GM19455 (cell line): Measurements from ENCODE around the gene FUOM.

Source experiments
- ATAC-seq: cut with Tn5 transposase; IDR thresholded peaks from one replicate; pipeline ENCODE4 v1.9.1; 2021; ENCODE audit not compliant: unreplicated experiment

Gene FUOM

GRCh38 chr10:133353202-133353959, 4.4 kb downstream of the FUOM start:
- no peak for ATAC-seq

GRCh38 chr10:133351408-133352318, 6.2 kb downstream of the FUOM start:
- no peak for ATAC-seq

GRCh38 chr10:133350950-133351329, 6.9 kb downstream of the FUOM start:
- ATAC-seq = no peak

- ATAC-seq = no peak
Measured at GRCh38 chr10:133350283-133350949, 7.4 kb downstream of the FUOM start.

DNA sequence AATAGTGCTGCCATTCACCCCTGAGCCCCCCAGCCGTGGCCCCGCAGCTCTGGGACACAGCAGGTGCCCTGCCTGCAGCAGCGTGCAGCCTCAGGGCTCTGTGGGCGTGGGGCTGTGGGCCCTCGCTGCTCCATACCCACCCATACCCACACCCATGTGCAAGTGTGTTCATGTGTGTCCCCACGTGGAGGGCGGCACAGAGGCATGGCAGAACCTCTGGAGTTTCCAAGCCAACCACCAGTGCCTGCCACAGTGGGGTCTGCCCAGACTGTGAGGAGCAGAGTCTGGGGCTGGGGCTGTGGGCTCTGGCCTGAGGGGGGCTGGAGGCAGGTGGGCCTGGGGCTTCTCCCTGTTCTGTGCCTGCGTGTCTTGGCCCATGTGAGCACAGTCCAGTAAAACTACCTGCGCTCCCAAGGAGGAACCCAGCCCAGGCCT, 8.2 kb downstream of the FUOM start:
- no peak for ATAC-seq

GRCh38 chr10:133349160-133349568, 8.7 kb downstream of the FUOM start:
- no peak for ATAC-seq

GRCh38 chr10:133347710-133348517, 9.9 kb downstream of the FUOM start:
- no peak for ATAC-seq

DNA sequence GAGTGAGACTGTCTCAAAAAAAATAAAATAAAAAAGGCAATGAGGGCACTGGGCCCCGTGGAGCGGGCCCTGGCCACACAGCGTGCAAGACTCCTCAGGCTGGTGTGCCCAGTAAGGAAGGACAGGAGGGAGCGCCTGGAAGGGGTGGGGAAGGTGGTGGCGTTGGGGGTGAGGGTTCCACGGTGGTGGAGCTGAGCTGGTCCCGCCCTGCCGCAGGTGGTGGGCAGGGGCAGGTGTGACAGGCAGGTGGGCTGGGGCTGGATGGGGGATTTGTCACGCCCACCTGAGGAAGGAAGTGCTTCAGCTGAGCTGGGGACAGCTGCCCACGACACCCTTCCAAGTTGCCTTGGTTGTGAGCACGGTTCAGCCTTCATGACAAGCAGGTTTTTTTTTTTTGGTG, 11.4 kb downstream of the FUOM start:
- no peak for ATAC-seq

DNA sequence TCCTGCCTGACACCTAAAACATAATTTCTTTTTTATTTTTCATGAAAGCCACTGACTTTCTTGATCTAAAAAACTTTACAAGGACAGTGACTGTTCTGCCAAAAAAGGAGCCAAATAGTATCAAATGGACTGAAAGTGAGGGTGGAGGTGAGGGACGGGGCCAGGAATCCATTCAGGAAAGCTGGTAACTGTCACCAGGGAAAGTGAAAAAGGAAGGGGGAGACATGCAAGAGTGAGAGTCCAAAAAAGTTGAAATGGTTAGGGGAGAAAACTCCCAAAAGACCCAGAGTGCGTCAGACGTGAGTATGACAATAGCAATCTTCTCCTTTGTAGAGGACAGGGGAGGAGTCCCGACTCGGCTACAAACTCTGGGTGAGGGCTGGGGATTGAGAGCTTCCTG, 13.6 kb downstream of the FUOM start:
- ATAC-seq = no peak

GRCh38 chr10:133343558-133343957, 14.3 kb downstream of the FUOM start:
- no peak for ATAC-seq

GRCh38 chr10:133342942-133343341, 14.9 kb downstream of the FUOM start:
- no peak for ATAC-seq

DNA sequence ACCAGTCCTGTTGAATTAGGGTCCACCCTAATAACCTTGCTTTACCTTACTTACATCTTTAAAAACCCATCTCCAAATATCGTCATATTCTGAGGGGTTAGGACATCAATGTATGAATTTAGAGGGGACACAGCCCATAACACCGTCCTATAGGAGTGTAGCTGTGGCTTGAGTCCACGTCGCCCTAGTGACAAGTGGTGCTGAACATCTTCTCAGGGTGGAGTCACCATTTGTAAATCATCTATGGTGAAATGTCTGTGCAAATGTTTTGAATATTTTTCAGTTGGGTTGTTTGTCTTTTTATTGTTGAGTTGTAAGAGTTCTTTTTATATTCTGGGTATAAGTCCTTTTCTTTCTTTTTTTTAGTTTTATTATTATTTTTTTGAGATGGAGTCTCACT, 15.8 kb downstream of the FUOM start:
- ATAC-seq = no peak

GRCh38 chr10:133339708-133340380, 18.0 kb downstream of the FUOM start:
- ATAC-seq = no peak

DNA sequence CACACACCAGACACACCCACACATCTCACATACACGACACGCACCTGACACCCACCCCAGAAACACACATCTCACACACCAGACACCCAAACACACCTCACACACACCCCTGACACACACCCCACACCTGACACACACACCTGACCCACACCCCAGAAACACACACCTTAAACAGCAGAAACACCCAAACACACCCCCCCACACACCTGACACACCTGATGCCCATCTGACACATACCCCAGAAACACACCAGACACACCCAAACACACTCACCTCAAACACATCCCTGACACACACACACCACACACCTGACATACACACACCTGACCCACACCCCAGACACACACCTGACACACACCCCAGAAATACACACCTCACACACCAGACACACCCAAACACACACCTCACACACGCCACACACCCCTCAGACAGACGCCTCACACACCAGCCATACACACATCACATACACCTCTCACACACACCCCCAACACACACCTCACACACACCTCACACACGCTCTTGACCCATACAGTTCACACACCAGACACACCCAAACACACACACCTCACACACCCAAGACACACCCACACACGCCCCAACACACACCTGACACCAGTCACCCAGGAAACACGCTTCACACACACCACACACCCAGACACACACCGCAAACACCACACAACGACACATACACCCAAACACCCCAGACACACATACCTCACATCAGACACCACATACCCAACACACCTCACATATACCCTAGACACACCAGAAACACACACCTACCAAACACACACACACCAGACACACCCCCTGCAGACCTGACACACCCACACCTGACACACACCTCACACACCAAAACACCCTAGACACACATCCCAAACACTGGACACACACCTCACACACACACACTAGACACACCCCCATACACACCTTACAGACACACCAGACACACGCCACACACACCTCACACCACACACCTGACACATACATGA, 19.4 kb downstream of the FUOM start:
- ATAC-seq = no peak

GRCh38 chr10:133337370-133337725, 20.5 kb downstream of the FUOM start:
- no peak for ATAC-seq

DNA sequence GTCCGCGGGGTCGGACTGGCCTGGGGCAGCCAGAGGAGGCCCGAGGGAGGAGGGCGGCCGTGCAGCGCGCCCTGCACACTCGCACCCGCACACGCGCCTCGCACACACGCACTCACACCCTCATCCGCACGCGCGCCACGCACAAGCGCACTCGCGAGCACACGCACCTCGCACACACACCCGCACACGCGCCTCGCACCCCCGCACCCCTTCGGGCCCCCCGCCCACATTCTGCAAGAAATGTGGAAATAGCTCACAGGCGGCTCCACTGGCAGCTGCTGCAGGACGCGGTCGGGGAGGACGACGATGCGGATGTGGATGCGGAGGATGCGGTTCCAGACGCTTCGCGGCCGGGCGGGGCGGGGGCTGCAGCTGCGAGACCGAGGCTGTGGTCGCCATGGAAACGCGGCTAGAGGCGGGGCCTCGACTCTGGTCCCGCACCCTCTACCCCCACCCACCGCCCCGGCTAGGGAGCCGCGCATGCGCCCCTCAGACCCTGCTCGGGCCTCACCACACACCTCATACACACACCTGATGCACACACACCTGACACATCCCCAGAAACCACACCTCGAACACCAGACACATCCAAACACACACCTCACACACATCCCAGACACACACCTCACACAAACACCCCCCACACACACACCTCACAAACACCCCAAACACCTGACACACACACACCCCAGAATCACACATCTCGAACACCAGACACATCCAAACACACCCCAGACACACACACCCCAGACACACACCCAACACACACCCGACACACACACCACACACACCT, 21.0 kb downstream of the FUOM start, which contains the start of gene CALY:
CALY (minus strand) TSS at position 320 of the 793 bp plus-strand sequence. CDS start 7,907 bp downstream, outside the sequence.
- no peak for ATAC-seq

- no peak for ATAC-seq
Measured at GRCh38 chr10:133336118-133336576, 21.7 kb downstream of the FUOM start.
